BE2C (cell line): Measurements from ENCODE around the gene ADGRB3.
"Not testable (repeated sequence)": the region's sequence is repeated elsewhere in the genome, so short reads cannot be mapped to it uniquely, and the experiment has no call there.

Experiments used
- DNase-seq: peaks from one replicate; pipeline ENCODE4 v3.0.0-alpha.2; 2020
- H3K27me3 ChIP-seq: fragments of 250-450 bp; sonication (Bioruptor Pico); 2 replicates; pipeline ENCODE4 v1.5.1; 2020; ENCODE audit warnings: mild to moderate bottlenecking
- H3K36me3 ChIP-seq: fragments of 250-450 bp; sonication (Bioruptor Pico); 2 replicates; pipeline ENCODE4 v1.5.1; 2020; ENCODE audit warnings: mild to moderate bottlenecking
- H3K4me1 ChIP-seq: fragments of 250-450 bp; sonication (Bioruptor Pico); 2 replicates; pipeline ENCODE4 v1.5.1; 2020
- H3K4me3 ChIP-seq: 2 replicates; pipeline ENCODE4 v1.5.1; 2011; ENCODE audit warnings: low read depth, low read length
- H3K9me3 ChIP-seq: fragments of 250-450 bp; sonication (Bioruptor Pico); 2 replicates; pipeline ENCODE4 v1.5.1; 2020
- CTCF ChIP-seq: IDR thresholded peaks from 2 replicates; pipeline ENCODE4 v1.5.1; 2012; ENCODE audit warnings: mild to moderate bottlenecking, low read depth, low read length

ADGRB3 gene

GRCh38 chr6:68978411-68978810 lies 343.3 kb downstream of the ADGRB3 start:
- DNase-seq: no peak
- Histone ChIP-seq H3K36me3 (peaks cover 4% of the 10 kb centered on the region; the same call in 1 of the 2 replicates), H3K4me1 (peaks cover 7% of the 10 kb centered on the region), H3K4me3 (no peak overlapping the region), H3K27me3 (no peaks in the 10 kb centered on the region), H3K9me3 (no peaks in the 10 kb centered on the region)
- no peak for TF ChIP-seq CTCF

GRCh38 chr6:68981668-68982067 lies 346.6 kb downstream of the ADGRB3 start:
- not testable (repeated sequence) for DNase-seq, H3K4me3 ChIP-seq, H3K9me3 ChIP-seq, H3K27me3 ChIP-seq, H3K36me3 ChIP-seq
- H3K4me1 ChIP-seq: peaks cover 11% of the 10 kb centered on the region

- Histone ChIP-seq H3K36me3 (no peaks in the 10 kb centered on the region), H3K4me1 (peaks cover 7% of the 10 kb centered on the region), H3K9me3 (no peaks in the 10 kb centered on the region), H3K4me3 (no peak overlapping the region), H3K27me3 (no peaks in the 10 kb centered on the region)
- TF ChIP-seq CTCF: no peak
- no peak for DNase-seq
These were observed 353.6 kb downstream of the ADGRB3 start for GRCh38 chr6:68988698-68989097.

- H3K36me3 ChIP-seq: peaks cover 6% of the 10 kb centered on the region
- DNase-seq: no peak
- no peak for TF ChIP-seq CTCF
These were observed 355.2 kb downstream of the ADGRB3 start for GRCh38 chr6:68990317-68990716.

DNA sequence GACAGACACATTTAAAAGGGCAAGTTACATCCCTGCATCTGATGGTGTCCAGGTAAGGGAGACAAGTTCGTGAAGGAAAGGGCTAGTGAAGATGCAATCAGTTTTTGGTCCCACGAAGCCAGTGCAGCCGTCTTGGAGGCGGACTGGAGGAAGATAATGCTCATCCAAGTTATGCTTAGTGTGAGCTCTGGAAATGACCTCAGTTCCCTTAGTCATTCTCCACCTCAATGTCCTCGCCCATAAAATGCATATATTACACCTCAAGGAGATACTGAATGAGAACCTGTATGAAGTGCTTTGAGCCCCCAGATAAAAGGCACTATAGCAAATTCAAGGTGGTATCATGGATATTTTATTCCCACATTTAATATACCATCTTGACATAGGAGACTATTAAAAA lies 358.8 kb downstream of the ADGRB3 start:
- no peak for DNase-seq
- no peaks in the 10 kb centered on the region for H3K9me3 ChIP-seq
- no peaks in the 10 kb centered on the region for H3K27me3 ChIP-seq
- TF ChIP-seq CTCF: no peak
- peaks cover 13% of the 10 kb centered on the region for H3K4me1 ChIP-seq
- H3K36me3 ChIP-seq: peaks cover 6% of the 10 kb centered on the region
- H3K4me3 ChIP-seq: no peak overlapping the region

More at GRCh38 chr6:68990317-68990716, 355.2 kb downstream of the ADGRB3 start:
- no peaks in the 10 kb centered on the region for H3K27me3 ChIP-seq
- peaks cover 9% of the 10 kb centered on the region for H3K4me1 ChIP-seq
- H3K4me3 ChIP-seq: no peak overlapping the region
- no peaks in the 10 kb centered on the region for H3K9me3 ChIP-seq

GRCh38 chr6:68994521-68994920 lies 359.4 kb downstream of the ADGRB3 start:
- Histone ChIP-seq H3K4me1 (peaks cover 13% of the 10 kb centered on the region), H3K9me3 (no peaks in the 10 kb centered on the region), H3K36me3 (peaks cover 6% of the 10 kb centered on the region), H3K27me3 (no peaks in the 10 kb centered on the region), H3K4me3 (no peak overlapping the region)
- no peak for TF ChIP-seq CTCF
- DNase-seq: no peak

GRCh38 chr6:69005199-69005598 lies 370.1 kb downstream of the ADGRB3 start:
- DNase-seq: no peak

More at GRCh38 chr6:69005199-69005598, 370.1 kb downstream of the ADGRB3 start:
- no peak for TF ChIP-seq CTCF
- H3K4me1 ChIP-seq: no peaks in the 10 kb centered on the region
- peaks cover 2% of the 10 kb centered on the region; the same call in 1 of the 2 replicates for H3K36me3 ChIP-seq
- no peak overlapping the region for H3K4me3 ChIP-seq
- H3K9me3 ChIP-seq: no peaks in the 10 kb centered on the region
- H3K27me3 ChIP-seq: no peaks in the 10 kb centered on the region
